Activated naive CD8-positive, alpha-beta T cell treated with anti-CD3 and anti-CD28 coated beads, Interleukin-2, amount 50 U/mL, for 24 hours (primary cell): ENCODE results near the gene TMEM178B.

Experiments
- ATAC-seq: fragments of 150-1000 bp; cut with Tn5 transposase; one replicate; pipeline ENCODE4 v1.10.0; 2021
- DNase-seq: peaks from one replicate; pipeline ENCODE4 v3.0.0; 2021
- H3K27ac Mint-ChIP-seq: one replicate; pipeline ENCODE4 v1.8.0; 2021; ENCODE audit warnings: mild to moderate bottlenecking, mixed read lengths
- H3K27me3 Mint-ChIP-seq: one replicate; pipeline ENCODE4 v1.8.0; 2021; ENCODE audit warnings: mixed read lengths
- H3K36me3 Mint-ChIP-seq: one replicate; pipeline ENCODE4 v1.8.0; 2021; ENCODE audit warnings: low read depth, mixed read lengths
- H3K4me1 Mint-ChIP-seq: one replicate; pipeline ENCODE4 v1.8.0; 2021; ENCODE audit warnings: mixed read lengths
- H3K4me3 Mint-ChIP-seq: one replicate; pipeline ENCODE4 v1.8.0; 2021; ENCODE audit warnings: mild to moderate bottlenecking, moderate library complexity, mixed read lengths
- H3K9me3 Mint-ChIP-seq: one replicate; pipeline ENCODE4 v1.8.0; 2021; ENCODE audit warnings: mixed read lengths

The TMEM178B gene

DNA sequence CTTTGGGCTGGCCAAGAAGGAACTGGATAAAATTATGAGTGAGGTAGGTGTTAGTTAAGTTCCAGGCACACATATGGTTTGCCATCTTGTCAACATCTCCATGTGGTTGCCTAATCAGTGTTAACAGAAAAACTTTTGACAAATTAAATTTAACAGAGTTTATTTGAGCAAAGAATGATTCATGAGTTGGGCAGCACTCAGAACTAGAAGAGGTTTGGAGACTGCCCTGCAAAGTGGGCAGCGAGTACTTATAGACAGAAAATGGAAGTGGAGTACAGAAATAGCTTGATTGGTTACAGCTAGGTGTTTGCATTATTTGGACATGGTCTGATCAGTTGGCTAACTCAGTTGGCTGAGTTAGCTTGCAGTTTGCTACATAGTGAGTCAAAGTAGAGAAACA, 439.9 kb downstream of the TMEM178B start:
- DNase-seq (no peak), ATAC-seq (no peak)
- Mint-ChIP-seq H3K4me1 (peaks cover 20% of the 10 kb centered on the region), H3K27ac (no peak overlapping the region), H3K27me3 (peaks cover 68% of the 10 kb centered on the region), H3K9me3 (peaks cover 11% of the 10 kb centered on the region), H3K4me3 (no peak overlapping the region), H3K36me3 (peaks cover 2% of the 10 kb centered on the region)

- H3K4me3 Mint-ChIP-seq = no peak overlapping the region
- peaks cover 11% of the 10 kb centered on the region for H3K9me3 Mint-ChIP-seq
- H3K4me1 Mint-ChIP-seq = peaks cover 15% of the 10 kb centered on the region
- no peak for ATAC-seq
- peaks cover 57% of the 10 kb centered on the region for H3K27me3 Mint-ChIP-seq
- H3K36me3 Mint-ChIP-seq = peaks cover 2% of the 10 kb centered on the region
- DNase-seq = no peak
- no peak overlapping the region for H3K27ac Mint-ChIP-seq
These were observed 442.1 kb downstream of the TMEM178B start for GRCh38 chr7:141515941-141516340.

- DNase-seq (no peak), ATAC-seq (no peak)
- no peaks in the 10 kb centered on the region for H3K9me3 Mint-ChIP-seq
- peaks cover 28% of the 10 kb centered on the region for H3K27me3 Mint-ChIP-seq
- no peak overlapping the region for H3K27ac Mint-ChIP-seq
- no peak overlapping the region for H3K4me3 Mint-ChIP-seq
- peaks cover 2% of the 10 kb centered on the region for H3K4me1 Mint-ChIP-seq
- no peaks in the 10 kb centered on the region for H3K36me3 Mint-ChIP-seq
These were observed 445.8 kb downstream of the TMEM178B start for GRCh38 chr7:141519623-141520022.

- H3K4me3 Mint-ChIP-seq = no peak overlapping the region
These were observed 448.9 kb downstream of the TMEM178B start for GRCh38 chr7:141522657-141523342.

DNA sequence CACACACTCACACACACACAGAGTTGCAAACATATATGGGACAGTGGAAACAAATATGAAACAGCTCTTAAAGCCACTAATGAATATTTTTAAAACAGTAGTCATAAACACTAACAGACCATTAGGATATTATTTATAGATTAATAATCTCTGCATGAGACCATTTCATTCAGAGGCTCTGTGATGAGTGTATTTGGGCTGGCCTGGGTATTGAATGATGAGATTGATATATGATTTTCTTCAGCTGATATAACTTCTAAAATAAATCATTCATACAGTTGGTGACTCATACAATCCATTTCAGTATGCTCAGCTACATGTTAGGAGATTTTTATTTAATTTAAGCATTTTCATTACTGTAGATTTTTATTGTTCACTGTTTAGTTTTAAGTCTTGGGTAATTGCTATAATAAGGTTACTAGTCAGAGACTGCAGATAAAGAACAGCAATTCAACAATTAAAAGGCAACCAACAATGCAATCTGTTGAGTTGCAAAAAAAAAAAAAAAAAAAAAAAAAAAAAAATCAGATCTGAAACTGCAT, 452.2 kb downstream of the TMEM178B start:
- peaks cover 2% of the 10 kb centered on the region for H3K4me1 Mint-ChIP-seq
- DNase-seq (no peak), ATAC-seq (no peak)
- peaks cover 29% of the 10 kb centered on the region for H3K27me3 Mint-ChIP-seq
- H3K36me3 Mint-ChIP-seq = no peaks in the 10 kb centered on the region
- no peak overlapping the region for H3K27ac Mint-ChIP-seq
- H3K4me3 Mint-ChIP-seq = no peak overlapping the region
- no peaks in the 10 kb centered on the region for H3K9me3 Mint-ChIP-seq

More at GRCh38 chr7:141522657-141523342, 448.9 kb downstream of the TMEM178B start:
- no peaks in the 10 kb centered on the region for H3K9me3 Mint-ChIP-seq
- H3K36me3 Mint-ChIP-seq = no peaks in the 10 kb centered on the region
- H3K27me3 Mint-ChIP-seq = peaks cover 20% of the 10 kb centered on the region
- ATAC-seq (no peak), DNase-seq (no peak)
- no peak overlapping the region for H3K27ac Mint-ChIP-seq
- H3K4me1 Mint-ChIP-seq = peaks cover 2% of the 10 kb centered on the region

DNA sequence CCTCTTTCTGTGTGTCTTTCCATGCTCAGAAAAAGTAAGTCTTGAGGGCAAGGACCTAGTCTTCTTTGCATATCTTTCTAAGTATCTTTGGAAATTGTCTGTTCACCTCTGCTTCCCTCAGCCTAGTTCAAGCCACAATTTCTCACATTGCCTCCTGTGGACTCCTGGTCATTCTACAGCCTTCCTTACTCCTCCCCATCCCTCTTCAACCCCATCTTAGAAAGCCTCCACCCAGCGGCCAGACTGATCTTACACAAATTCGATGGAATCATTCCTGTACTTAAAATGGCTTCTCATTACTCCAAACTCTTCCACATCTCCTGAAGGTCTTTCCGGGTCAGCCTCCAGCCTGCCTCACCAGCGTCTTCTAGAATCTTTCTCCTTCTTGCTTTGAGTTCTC, 453.2 kb downstream of the TMEM178B start:
- H3K27ac Mint-ChIP-seq = no peak overlapping the region

DNA sequence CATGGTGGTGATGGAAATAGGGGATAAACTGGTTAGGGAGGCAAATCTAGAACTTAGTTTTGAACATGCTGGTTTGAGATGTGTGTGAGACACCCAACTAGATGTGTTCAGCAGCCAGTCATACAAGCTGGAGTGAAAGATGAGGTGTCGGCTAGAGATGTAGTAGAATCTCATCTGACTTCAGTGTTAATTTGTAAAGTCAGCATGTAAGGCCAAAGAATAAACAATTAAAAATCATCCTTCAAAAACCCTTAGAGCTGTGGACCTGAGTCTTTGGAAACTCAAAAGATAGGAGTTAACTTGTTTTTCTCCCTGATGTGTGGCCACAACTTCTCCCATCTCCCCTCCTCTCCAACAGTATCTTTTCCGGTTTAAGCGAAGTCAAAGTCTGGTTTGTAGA, 454.5 kb downstream of the TMEM178B start:
- H3K4me3 Mint-ChIP-seq = no peak overlapping the region
- peaks cover 30% of the 10 kb centered on the region for H3K27me3 Mint-ChIP-seq
- DNase-seq (no peak), ATAC-seq (no peak)
- no peaks in the 10 kb centered on the region for H3K36me3 Mint-ChIP-seq
- H3K27ac Mint-ChIP-seq = no peak overlapping the region
- H3K9me3 Mint-ChIP-seq = no peaks in the 10 kb centered on the region
- H3K4me1 Mint-ChIP-seq = peaks cover under 1% of the 10 kb centered on the region

More for the DNA sequence above, 453.2 kb downstream of the TMEM178B start:
- Mint-ChIP-seq H3K27me3 (peaks cover 31% of the 10 kb centered on the region), H3K9me3 (no peaks in the 10 kb centered on the region), H3K4me1 (peaks cover 2% of the 10 kb centered on the region), H3K4me3 (no peak overlapping the region), H3K36me3 (no peaks in the 10 kb centered on the region)
- ATAC-seq (no peak), DNase-seq (no peak)
